GM18870 (cell line): ENCODE data around the gene SKIDA1.

Source experiments
- ATAC-seq: cut with Tn5 transposase; IDR thresholded peaks from one replicate; pipeline ENCODE4 v1.9.1; 2021; ENCODE audit warnings: moderate library complexity; ENCODE audit not compliant: unreplicated experiment

Gene SKIDA1

GRCh38 chr10:21487416-21488180, 37.9 kb downstream of the SKIDA1 start:
- ATAC-seq, result no peak

- no peak for ATAC-seq
Measured at GRCh38 chr10:21482821-21483220, 42.7 kb downstream of the SKIDA1 start.

- no peak for ATAC-seq
Measured at GRCh38 chr10:21481407-21481806, 44.1 kb downstream of the SKIDA1 start.

GRCh38 chr10:21479570-21480315, 45.7 kb downstream of the SKIDA1 start:
- no peak for ATAC-seq

GRCh38 chr10:21475393-21475792, 50.1 kb downstream of the SKIDA1 start:
- ATAC-seq, result no peak

- ATAC-seq, result no peak
Measured at GRCh38 chr10:21473541-21473940, 51.9 kb downstream of the SKIDA1 start.

GRCh38 chr10:21473135-21473534, 52.3 kb downstream of the SKIDA1 start:
- no peak for ATAC-seq

GRCh38 chr10:21468086-21468485, 57.4 kb downstream of the SKIDA1 start:
- no peak for ATAC-seq

- ATAC-seq, result no peak
Measured at GRCh38 chr10:21467633-21468032, 57.8 kb downstream of the SKIDA1 start.

GRCh38 chr10:21464134-21464533, 61.3 kb downstream of the SKIDA1 start:
- no peak for ATAC-seq
